ENCODE results near the gene GPRIN2. TPM values are rescaled to one million over a fixed set of nuclear protein-coding genes. Genes with fewer than 3 reads are reported as not detected.
A peak's percentile ranks its signal among the peaks of the same experiment; 100 is the strongest.

GPRIN2 gene
- total RNA-seq, 2 experiments from 2014 or later: not detected

GRCh38 chr10:46537309-46537708 lies 19.1 kb downstream of the GPRIN2 start:
- intact Hi-C loops (cut with DNase I, micrococcal nuclease): no loop called here
- no peak overlapping the region for H3K4me3 ChIP-seq (ENCODE audit: low read length)
- H3K4me1 Mint-ChIP-seq (ENCODE audit: low read depth): peaks cover 6% of the 10 kb centered on the region
- H3K9me3 ChIP-seq (ENCODE audit: control insufficient read depth in 1 of 2, insufficient read depth in 1 of 2, low read length in 2 of 2): peaks cover 0 to 5% of the 10 kb centered on the region in 2 experiments
- H3K4me3 Mint-ChIP-seq: no peak overlapping the region
- ChIA-PET CTCF (no interaction called here), POLR2A (no interaction called here)
- H3K36me3 ChIP-seq (ENCODE audit: insufficient read depth, low read length): no peaks in the 10 kb centered on the region
- ATAC-seq (ENCODE audit: poor library complexity) (no peak), DNase-seq (peak in 1 of 14 experiments; percentile 14)
- no peaks in the 10 kb centered on the region for H3K36me3 Mint-ChIP-seq (ENCODE audit: low read depth)
- no peaks in the 10 kb centered on the region for H3K4me1 ChIP-seq (ENCODE audit: insufficient read depth, low read length)
- no peak overlapping the region for H3K27ac ChIP-seq (ENCODE audit: low read depth in 1 of 2, low read length in 2 of 2)
- H3K27me3 ChIP-seq (ENCODE audit: control insufficient read depth in 1 of 2, insufficient read depth in 2 of 2, low read length in 2 of 2): peaks cover 36 to 42% of the 10 kb centered on the region in 2 experiments
- no peaks in the 10 kb centered on the region for H3K9me3 Mint-ChIP-seq
- H3K27me3 Mint-ChIP-seq: peaks cover 45% of the 10 kb centered on the region
- H3K27ac Mint-ChIP-seq: no peak overlapping the region
- no peak for TF ChIP-seq CTCF (IDR thresholded peaks at IDR 0.05)

- ATAC-seq (ENCODE audit: poor library complexity) (no peak), DNase-seq (peak in 2 of 14 experiments; percentile 4 to 25)
- Mint-ChIP-seq H3K4me1 (ENCODE audit: low read depth) (peaks cover 6% of the 10 kb centered on the region), H3K27me3 (peaks cover 40% of the 10 kb centered on the region), H3K27ac (no peak overlapping the region), H3K36me3 (ENCODE audit: low read depth) (no peaks in the 10 kb centered on the region), H3K9me3 (no peaks in the 10 kb centered on the region), H3K4me3 (no peak overlapping the region)
- no peaks in the 10 kb centered on the region for H3K36me3 ChIP-seq (ENCODE audit: insufficient read depth, low read length)
- ChIA-PET POLR2A (no interaction called here), CTCF (no interaction called here)
- H3K27ac ChIP-seq (ENCODE audit: low read depth in 1 of 2, low read length in 2 of 2): no peak overlapping the region
- peaks cover 0 to 5% of the 10 kb centered on the region in 2 experiments for H3K9me3 ChIP-seq (ENCODE audit: control insufficient read depth in 1 of 2, insufficient read depth in 1 of 2, low read length in 2 of 2)
- no peak overlapping the region for H3K4me3 ChIP-seq (ENCODE audit: low read length)
- H3K27me3 ChIP-seq (ENCODE audit: control insufficient read depth in 1 of 2, insufficient read depth in 2 of 2, low read length in 2 of 2): peaks cover 32 to 38% of the 10 kb centered on the region in 2 experiments
- TF ChIP-seq CTCF (IDR thresholded peaks at IDR 0.05): no peak
- intact Hi-C loops (cut with DNase I, micrococcal nuclease): no loop called here
- H3K4me1 ChIP-seq (ENCODE audit: insufficient read depth, low read length): no peaks in the 10 kb centered on the region
Measured at GRCh38 chr10:46536781-46537180, 19.7 kb downstream of the GPRIN2 start.

- Mint-ChIP-seq H3K4me3 (no peak overlapping the region), H3K27ac (no peak overlapping the region), H3K27me3 (peaks cover 40% of the 10 kb centered on the region), H3K9me3 (no peaks in the 10 kb centered on the region), H3K4me1 (ENCODE audit: low read depth) (peaks cover 6% of the 10 kb centered on the region), H3K36me3 (ENCODE audit: low read depth) (no peaks in the 10 kb centered on the region)
- H3K4me1 ChIP-seq (ENCODE audit: insufficient read depth, low read length): no peaks in the 10 kb centered on the region
- H3K27me3 ChIP-seq (ENCODE audit: control insufficient read depth in 1 of 2, insufficient read depth in 2 of 2, low read length in 2 of 2): peaks cover 31 to 35% of the 10 kb centered on the region in 2 experiments
- H3K4me3 ChIP-seq (ENCODE audit: low read length): no peak overlapping the region
- intact Hi-C loops (cut with DNase I, micrococcal nuclease): no loop called here
- TF ChIP-seq CTCF (IDR thresholded peaks at IDR 0.05): no peak
- H3K36me3 ChIP-seq (ENCODE audit: insufficient read depth, low read length): no peaks in the 10 kb centered on the region
- ATAC-seq (ENCODE audit: poor library complexity) (no peak), DNase-seq (peak in 2 of 14 experiments; percentile 2 to 29)
- POLR2A ChIA-PET: no interaction called here
- no peak overlapping the region for H3K27ac ChIP-seq (ENCODE audit: low read depth in 1 of 2, low read length in 2 of 2)
- H3K9me3 ChIP-seq (ENCODE audit: control insufficient read depth in 1 of 2, insufficient read depth in 1 of 2, low read length in 2 of 2): peaks cover 0 to 5% of the 10 kb centered on the region in 2 experiments
- CTCF ChIA-PET: no interaction called here
Measured at GRCh38 chr10:46536171-46536570, 20.3 kb downstream of the GPRIN2 start.
